Cardiac fibroblast (primary cell): ENCODE data around the gene EID1.
"Not testable (repeated sequence)": the region's sequence is repeated elsewhere in the genome, so short reads cannot be mapped to it uniquely, and the experiment has no call there.

Experiments
- DNase-seq, 2 donors: peaks; one replicate each; pipeline versions ENCODE4 v3.0.0 to v3.0.0-alpha.2; 2010; ENCODE audit warnings: low read depth in 2 of 2
- H3K4me3 ChIP-seq, 2 donors: replicated peaks in 1 of 2; 1 replicate in 1 of 2; 2 replicates in 1 of 2; pipeline ENCODE4 v1.5.1; 2011; ENCODE audit warnings: low read depth in 2 of 2, low read length in 2 of 2, mild to moderate bottlenecking in 2 of 2, moderate library complexity in 1 of 2
- CTCF ChIP-seq: IDR thresholded peaks from one replicate; pipeline ENCODE4 v1.5.1; 2011; ENCODE audit warnings: low read depth, mild to moderate bottlenecking, low read length, inconsistent platforms

Gene EID1

GRCh38 chr15:48842501-48842900, 35.4 kb upstream of the EID1 start:
- no peak for DNase-seq
- H3K4me3 ChIP-seq = no peak overlapping the region
- TF ChIP-seq CTCF = no peak

- no peak overlapping the region for H3K4me3 ChIP-seq
- TF ChIP-seq CTCF = no peak
- DNase-seq = no peak
Measured at GRCh38 chr15:48845123-48845522, 32.8 kb upstream of the EID1 start.

- H3K4me3 ChIP-seq = no peak overlapping the region
- no peak for TF ChIP-seq CTCF
- no peak for DNase-seq
Measured at GRCh38 chr15:48850648-48851047, 27.3 kb upstream of the EID1 start.

- H3K4me3 ChIP-seq = no peak overlapping the region
- no peak for TF ChIP-seq CTCF
- DNase-seq = no peak
Measured at GRCh38 chr15:48851956-48852355, 26.0 kb upstream of the EID1 start.

- H3K4me3 ChIP-seq, DNase-seq: not testable (repeated sequence)
Measured at GRCh38 chr15:48854434-48854833, 23.5 kb upstream of the EID1 start.

- no peak overlapping the region for H3K4me3 ChIP-seq
- DNase-seq = peak; percentile 70 to 81
- TF ChIP-seq CTCF = peak; percentile 66
Measured at GRCh38 chr15:48855501-48856440, 22.2 kb upstream of the EID1 start.

- TF ChIP-seq CTCF = no peak
- peak in 1 of 2 donors; percentile 39 for DNase-seq
- no peak overlapping the region for H3K4me3 ChIP-seq
Measured at GRCh38 chr15:48856942-48857341, 21.0 kb upstream of the EID1 start.
